ENCODE measurements around the gene CCNG2. TPM values are rescaled to one million over a fixed set of nuclear protein-coding genes. Genes with fewer than 3 reads are reported as not detected.

Gene CCNG2
- total RNA-seq, 1 experiment from 2014 or later: 44.2 TPM

DNA sequence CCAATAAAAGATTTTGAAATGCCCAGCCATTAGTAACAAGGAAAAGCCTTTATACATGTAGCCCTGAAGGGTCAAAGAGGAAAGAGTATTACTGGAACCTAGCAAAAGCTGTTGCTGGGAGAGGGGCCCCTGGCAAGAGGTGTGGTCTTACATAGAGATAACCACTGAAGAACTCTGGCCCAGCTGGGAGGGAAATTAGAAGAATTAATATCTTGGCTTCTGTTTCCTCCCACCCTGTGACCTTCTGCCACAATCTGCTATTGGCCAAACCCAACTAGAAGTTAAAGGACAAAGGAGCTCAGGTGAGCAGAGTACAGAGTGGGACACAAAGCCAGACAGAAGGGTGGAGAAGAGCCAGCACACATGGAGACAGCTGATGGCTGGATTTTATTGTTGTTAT is 39.3 kb upstream of the CCNG2 start:
- intact Hi-C loops (cut with micrococcal nuclease; ENCODE audit: unreplicated experiment): loop anchor here (2.0 kb wide), 1 partner anchor 73 kb away; no protein-coding TSS in a partner anchor
- ChIA-PET POLR2A (ENCODE audit: unreplicated experiment) (no interaction called here), CTCF (no interaction called here)
- Histone ChIP-seq H3K9me3 (ENCODE audit: insufficient read depth, low read depth) (no peaks in the 10 kb centered on the region), H3K4me3 (no peak overlapping the region), H3F3A (ENCODE audit: insufficient read depth, low read depth) (no peaks in the 10 kb centered on the region), H3K79me2 (ENCODE audit: low read depth) (no peaks in the 10 kb centered on the region), H3K27ac (no peak overlapping the region), H3K36me3 (ENCODE audit: low read depth) (no peaks in the 10 kb centered on the region), H4K20me1 (ENCODE audit: insufficient read depth) (no peaks in the 10 kb centered on the region), H3K27me3 (ENCODE audit: insufficient read depth, low read depth) (no peaks in the 10 kb centered on the region), H3K4me2 (no peak overlapping the region), H3K9me2 (ENCODE audit: insufficient read depth) (no peaks in the 10 kb centered on the region), H2AFZ (no peak overlapping the region), H3K4me1 (replicated peaks; ENCODE audit: insufficient read depth) (no peaks in the 10 kb centered on the region)
- no TSS peak for BruUV-seq (replicated peaks)
- no peak for DNase-seq
- no peak for TF ChIP-seq EZH2 (IDR thresholded peaks at IDR 0.05; ENCODE audit: low read depth)
- TF ChIP-seq, protein P1, sequence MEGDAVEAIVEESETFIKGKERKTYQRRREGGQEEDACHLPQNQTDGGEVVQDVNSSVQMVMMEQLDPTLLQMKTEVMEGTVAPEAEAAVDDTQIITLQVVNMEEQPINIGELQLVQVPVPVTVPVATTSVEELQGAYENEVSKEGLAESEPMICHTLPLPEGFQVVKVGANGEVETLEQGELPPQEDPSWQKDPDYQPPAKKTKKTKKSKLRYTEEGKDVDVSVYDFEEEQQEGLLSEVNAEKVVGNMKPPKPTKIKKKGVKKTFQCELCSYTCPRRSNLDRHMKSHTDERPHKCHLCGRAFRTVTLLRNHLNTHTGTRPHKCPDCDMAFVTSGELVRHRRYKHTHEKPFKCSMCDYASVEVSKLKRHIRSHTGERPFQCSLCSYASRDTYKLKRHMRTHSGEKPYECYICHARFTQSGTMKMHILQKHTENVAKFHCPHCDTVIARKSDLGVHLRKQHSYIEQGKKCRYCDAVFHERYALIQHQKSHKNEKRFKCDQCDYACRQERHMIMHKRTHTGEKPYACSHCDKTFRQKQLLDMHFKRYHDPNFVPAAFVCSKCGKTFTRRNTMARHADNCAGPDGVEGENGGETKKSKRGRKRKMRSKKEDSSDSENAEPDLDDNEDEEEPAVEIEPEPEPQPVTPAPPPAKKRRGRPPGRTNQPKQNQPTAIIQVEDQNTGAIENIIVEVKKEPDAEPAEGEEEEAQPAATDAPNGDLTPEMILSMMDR (conservative IDR thresholded peaks at IDR 0.05): no peak

DNA sequence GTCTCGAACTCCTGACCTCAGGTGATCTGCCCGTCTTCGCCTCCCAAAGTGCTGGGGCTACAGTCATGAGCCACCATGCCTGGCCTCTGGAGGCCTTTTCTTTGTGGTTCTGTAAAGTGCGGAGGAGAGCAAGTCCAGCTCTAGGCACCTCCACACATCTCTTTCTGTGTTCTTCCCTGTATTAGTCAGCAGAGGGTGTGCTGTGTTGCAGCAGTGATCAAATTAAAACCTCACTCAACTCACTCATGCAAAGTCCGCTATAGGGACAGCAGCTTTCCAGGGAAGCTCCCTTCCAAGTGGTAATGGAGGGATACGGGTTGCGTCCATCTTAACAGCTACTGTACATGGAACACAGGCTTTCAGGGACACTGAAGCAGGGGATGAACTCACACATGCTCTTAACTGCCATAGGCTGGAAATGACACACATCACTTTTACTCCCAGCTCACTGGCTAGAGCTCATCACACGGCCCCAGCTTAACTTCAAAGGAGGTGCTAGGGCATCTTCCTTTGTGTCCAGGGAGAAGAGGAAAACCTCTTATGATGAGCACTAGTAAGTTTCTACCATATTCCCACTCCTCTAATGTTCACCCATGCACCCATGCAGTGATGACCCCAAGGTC is 36.0 kb upstream of the CCNG2 start:
- no peak for TF ChIP-seq EZH2 (IDR thresholded peaks at IDR 0.05; ENCODE audit: low read depth)
- TF ChIP-seq, protein P1 (conservative IDR thresholded peaks at IDR 0.05): no peak
- H3K4me3 ChIP-seq: no peak overlapping the region
- no peak overlapping the region for H2AFZ ChIP-seq
- no peak for DNase-seq
- no peaks in the 10 kb centered on the region for H3K27me3 ChIP-seq (ENCODE audit: insufficient read depth, low read depth)
- POLR2A ChIA-PET (ENCODE audit: unreplicated experiment): no interaction called here
- no peaks in the 10 kb centered on the region for H4K20me1 ChIP-seq (ENCODE audit: insufficient read depth)
- no peaks in the 10 kb centered on the region for H3F3A ChIP-seq (ENCODE audit: insufficient read depth, low read depth)
- no peak overlapping the region for H3K27ac ChIP-seq
- no peaks in the 10 kb centered on the region for H3K9me2 ChIP-seq (ENCODE audit: insufficient read depth)
- H3K4me1 ChIP-seq (replicated peaks; ENCODE audit: insufficient read depth): no peaks in the 10 kb centered on the region
- no peaks in the 10 kb centered on the region for H3K9me3 ChIP-seq (ENCODE audit: insufficient read depth, low read depth)
- CTCF ChIA-PET: no interaction called here
- H3K36me3 ChIP-seq (ENCODE audit: low read depth): no peaks in the 10 kb centered on the region
- BruUV-seq (replicated peaks): no TSS peak
- no peaks in the 10 kb centered on the region for H3K79me2 ChIP-seq (ENCODE audit: low read depth)
- intact Hi-C loops (cut with micrococcal nuclease; ENCODE audit: unreplicated experiment): no loop called here
- no peak overlapping the region for H3K4me2 ChIP-seq

DNA sequence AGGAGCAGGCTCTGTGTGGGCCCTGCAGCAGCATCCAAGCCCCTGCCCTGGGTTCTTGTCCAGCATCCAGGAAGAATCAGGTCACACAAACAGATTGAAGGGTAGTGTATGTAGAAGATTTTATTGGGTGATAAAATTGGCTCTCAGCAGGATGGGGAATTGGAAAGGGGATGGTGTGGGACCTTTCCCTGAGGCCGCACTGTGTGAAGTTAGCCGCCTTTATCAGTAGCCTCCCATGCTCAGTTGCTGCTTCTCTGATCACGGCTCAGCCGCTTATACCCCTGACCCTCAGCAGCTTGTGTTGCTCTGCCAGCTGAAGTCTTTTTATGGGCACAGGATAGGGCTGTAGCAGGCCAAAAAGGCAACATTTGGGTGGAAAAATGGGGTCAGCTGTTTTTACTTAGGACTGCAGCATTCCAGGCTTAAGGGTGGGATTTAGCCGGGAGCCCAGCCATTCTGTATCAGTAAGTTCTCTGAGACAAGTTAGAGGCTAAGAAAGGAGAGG is 35.2 kb upstream of the CCNG2 start:
- Histone ChIP-seq H3K4me2 (no peak overlapping the region), H3K79me2 (ENCODE audit: low read depth) (no peaks in the 10 kb centered on the region), H4K20me1 (ENCODE audit: insufficient read depth) (no peaks in the 10 kb centered on the region), H3F3A (ENCODE audit: insufficient read depth, low read depth) (no peaks in the 10 kb centered on the region), H3K27ac (no peak overlapping the region), H3K36me3 (ENCODE audit: low read depth) (no peaks in the 10 kb centered on the region), H2AFZ (no peak overlapping the region), H3K4me1 (replicated peaks; ENCODE audit: insufficient read depth) (no peaks in the 10 kb centered on the region), H3K9me3 (ENCODE audit: insufficient read depth, low read depth) (no peaks in the 10 kb centered on the region), H3K9me2 (ENCODE audit: insufficient read depth) (no peaks in the 10 kb centered on the region), H3K27me3 (ENCODE audit: insufficient read depth, low read depth) (no peaks in the 10 kb centered on the region), H3K4me3 (no peak overlapping the region)
- intact Hi-C loops (cut with micrococcal nuclease; ENCODE audit: unreplicated experiment): no loop called here
- DNase-seq: no peak
- no TSS peak for BruUV-seq (replicated peaks)
- POLR2A ChIA-PET (ENCODE audit: unreplicated experiment): no interaction called here
- CTCF ChIA-PET: no interaction called here
- TF ChIP-seq, protein P1 (conservative IDR thresholded peaks at IDR 0.05): no peak
- no peak for TF ChIP-seq EZH2 (IDR thresholded peaks at IDR 0.05; ENCODE audit: low read depth)

All from PC-9 (cell line).